GM13977 (cell line): Measurements from ENCODE around the gene TCERG1L.

Source experiments
- DNase-seq: peaks from one replicate; pipeline ENCODE4 v3.0.0; 2012; ENCODE audit warnings: low spot score
- CTCF ChIP-seq: IDR thresholded peaks from 2 replicates; pipeline ENCODE4 v1.5.1; 2012; ENCODE audit warnings: mild to moderate bottlenecking, control low read depth; ENCODE audit not compliant: insufficient read depth; ENCODE audit errors: extremely low read depth, missing control alignments
- in situ Hi-C: fragments of 300-500 bp; cut with MboI; formaldehyde crosslinking; loops from one replicate; pipeline ENCODE4 v1.12.0; 2022; ENCODE audit warnings: low sequenced_read_pairs, low pct_unique_long_range_greater_than_20kb, mixed read lengths, inconsistent platforms; ENCODE audit not compliant: unreplicated experiment

The TCERG1L gene

GRCh38 chr10:131145756-131146155, 165.8 kb downstream of the TCERG1L start:
- no peak for DNase-seq
- TF ChIP-seq CTCF: no peak
- in situ Hi-C loops: no loop called here

- in situ Hi-C loops: no loop called here
- DNase-seq: no peak
These were observed 166.7 kb downstream of the TCERG1L start for GRCh38 chr10:131144711-131145375.

GRCh38 chr10:131144196-131144595, 167.3 kb downstream of the TCERG1L start:
- no peak for DNase-seq
- TF ChIP-seq CTCF: no peak
- in situ Hi-C loops: no loop called here

More at GRCh38 chr10:131144711-131145375, 166.7 kb downstream of the TCERG1L start:
- no peak for TF ChIP-seq CTCF

- in situ Hi-C loops: no loop called here
- TF ChIP-seq CTCF: no peak
- DNase-seq: no peak
These were observed 167.9 kb downstream of the TCERG1L start for GRCh38 chr10:131143425-131144165.

GRCh38 chr10:131142517-131143380, 168.8 kb downstream of the TCERG1L start:
- no peak for DNase-seq
- in situ Hi-C loops: no loop called here
- TF ChIP-seq CTCF: no peak
